GM12878 (cell line): ENCODE results near the gene TBXAS1. TPM values are rescaled to one million over a fixed set of nuclear protein-coding genes. Genes with fewer than 3 reads are reported as not detected.

Source experiments
- ATAC-seq: fragments of 200-7000 bp; cut with Tn5 transposase; 3 replicates; pipeline ENCODE4 v1.9.1; 2020; ENCODE audit warnings: mild to moderate bottlenecking, moderate library complexity
- BruUV-seq: library from RNA; stranded (reverse); fragments of 400-500 nt; replicated peaks from 2 replicates; lab custom pipeline; 2021; lab: Mats Ljungman, UMichigan
- CTCF ChIA-PET: fragments of 300-600 bp; sonication (Branson Sonifier 250); formaldehyde crosslinking; extraction: SDS; loops from one replicate; lab custom pipeline; 2021; ENCODE audit warnings: inconsistent platforms; lab: Yijun Ruan, JAX
- POLR2A ChIA-PET: fragments of 350-600 bp; formaldehyde crosslinking; extraction: SDS; loops from one replicate; lab custom pipeline; 2021; ENCODE audit warnings: inconsistent platforms; lab: Charles Lee
- RAD21 ChIA-PET: fragments of 300-600 bp; sonication (Branson Sonifier 250); formaldehyde crosslinking; loops from one replicate; lab custom pipeline; 2023; ENCODE audit warnings: antibody characterized with exemption; ENCODE audit not compliant: unreplicated experiment; lab: Charles Lee
- SMC1A ChIA-PET: fragments of 300-600 bp; sonication (Branson Sonifier 250); formaldehyde crosslinking; loops from one replicate; lab custom pipeline; 2023; ENCODE audit not compliant: unreplicated experiment, uncharacterized antibody; lab: Charles Lee
- DNase-seq: peaks from one replicate; pipeline ENCODE4 v3.0.0-alpha.2; 2011; ENCODE audit warnings: low read depth, low spot score
- FAIRE-seq: peaks from 3 replicates; lab custom pipeline; 2011; peaks lifted over from hg19 to GRCh38; lab: Jason Lieb, UNC
- H2AFZ ChIP-seq: 2 replicates; pipeline ENCODE4 v1.6.0; 2011; ENCODE audit warnings: low read depth, low read length, control low read depth; ENCODE audit not compliant: control insufficient read depth
- H3K27ac ChIP-seq: 2 replicates; pipeline ENCODE4 v1.5.1; 2011; ENCODE audit warnings: control low read depth; ENCODE audit not compliant: control insufficient read depth, insufficient read depth
- H3K27me3 ChIP-seq, 2 experiments: replicated peaks in 1 of 2; 2 replicates each; pipeline versions ENCODE4 v1.6.0 to v1.6.1; 2011; ENCODE audit warnings: low read length in 1 of 2; ENCODE audit not compliant: control insufficient read depth in 2 of 2, insufficient read depth in 2 of 2
- H3K36me3 ChIP-seq, 2 experiments: 2 replicates each; pipeline ENCODE4 v1.5.1; 2011; ENCODE audit warnings: low read length in 1 of 2; ENCODE audit not compliant: control insufficient read depth in 2 of 2, insufficient read depth in 2 of 2
- H3K4me1 ChIP-seq: 2 replicates; pipeline ENCODE4 v1.6.1; 2011; ENCODE audit warnings: mild to moderate bottlenecking, low read length, moderate library complexity, mixed read lengths; ENCODE audit not compliant: control insufficient read depth, insufficient read depth
- H3K4me2 ChIP-seq: 2 replicates; pipeline ENCODE4 v1.6.0; 2011; ENCODE audit warnings: control low read depth; ENCODE audit not compliant: control insufficient read depth, insufficient read depth
- H3K4me3 ChIP-seq: fragments of 200-600 bp; sonication (generic); 2 replicates; pipeline ENCODE4 v1.5.1; 2016
- H3K79me2 ChIP-seq: 2 replicates; pipeline ENCODE4 v1.6.0; 2011; ENCODE audit warnings: low read length; ENCODE audit not compliant: control insufficient read depth, insufficient read depth
- H3K9ac ChIP-seq: 2 replicates; pipeline ENCODE4 v1.8.0; 2011; ENCODE audit warnings: low read length, control low read depth, mixed read lengths; ENCODE audit not compliant: control insufficient read depth, insufficient read depth
- H3K9me3 ChIP-seq: replicated peaks from 3 replicates; pipeline ENCODE4 v1.5.1; 2011; ENCODE audit warnings: mild to moderate bottlenecking, low read length; ENCODE audit not compliant: control insufficient read depth, insufficient read depth
- H4K20me1 ChIP-seq: 2 replicates; pipeline ENCODE4 v1.6.0; 2011; ENCODE audit not compliant: control insufficient read depth, insufficient read depth
- BACH1 ChIP-seq: fragments of 450-650 bp; IDR thresholded peaks from 2 replicates; pipeline ENCODE4 v1.6.1; 2017; ENCODE audit warnings: mild to moderate bottlenecking, borderline replicate concordance
- KDM1A ChIP-seq: fragments of 200-600 bp; sonication (generic); IDR thresholded peaks from 2 replicates; pipeline ENCODE4 v1.6.1; 2016; ENCODE audit warnings: borderline replicate concordance
- LARP7 ChIP-seq: fragments of 450-650 bp; IDR thresholded peaks from 2 replicates; pipeline ENCODE4 v1.6.1; 2017; ENCODE audit warnings: mild to moderate bottlenecking
- MXI1 ChIP-seq: fragments of 150-350 bp; IDR thresholded peaks from 2 replicates; pipeline ENCODE4 v1.6.1; 2011; ENCODE audit warnings: low read depth, mild to moderate bottlenecking, inconsistent platforms, low read length, improper control_type of control experiment
- NFYA ChIP-seq: IDR thresholded peaks from 2 replicates; pipeline ENCODE4 v1.6.1; 2011; ENCODE audit warnings: low read depth, mild to moderate bottlenecking, low read length, improper control_type of control experiment, borderline replicate concordance
- NR2C2 ChIP-seq: IDR thresholded peaks from 2 replicates; pipeline ENCODE4 v1.6.1; 2011; ENCODE audit warnings: borderline replicate concordance, low read depth; ENCODE audit not compliant: control insufficient read depth, insufficient read length
- PML ChIP-seq: IDR thresholded peaks from 2 replicates; pipeline ENCODE4 v1.6.1; 2012; ENCODE audit warnings: low read length, inconsistent platforms
- RAD51 ChIP-seq: fragments of 450-650 bp; IDR thresholded peaks from 2 replicates; pipeline ENCODE4 v1.6.1; 2016; ENCODE audit warnings: moderate library complexity, mild to moderate bottlenecking, inconsistent platforms
- RFX5 ChIP-seq: IDR thresholded peaks from 2 replicates; pipeline ENCODE4 v1.6.1; 2011; ENCODE audit warnings: low read depth, low read length, improper control_type of control experiment
- SMC3 ChIP-seq: IDR thresholded peaks from 2 replicates; pipeline ENCODE4 v1.6.1; 2011; ENCODE audit warnings: low read length, improper control_type of control experiment, borderline replicate concordance
- SPI1 ChIP-seq: IDR thresholded peaks from 2 replicates; pipeline ENCODE4 v1.6.1; 2011; ENCODE audit warnings: low read depth, mild to moderate bottlenecking, low read length, moderate library complexity, borderline replicate concordance; ENCODE audit not compliant: insufficient read depth
- SREBF1 ChIP-seq: IDR thresholded peaks from 2 replicates; pipeline ENCODE4 v1.6.1; 2012; ENCODE audit warnings: mild to moderate bottlenecking, low read length
- TBL1XR1 ChIP-seq: IDR thresholded peaks from 2 replicates; pipeline ENCODE4 v1.6.1; 2012; ENCODE audit warnings: low read depth, low read length, improper control_type of control experiment
- WGBS: methylation state at CpG from one replicate; pipeline ENCODE4 v1.1.6; 2016; ENCODE audit warnings: low lambda C conversion rate; ENCODE audit not compliant: insufficient replicate concordance, insufficient coverage; ENCODE audit errors: missing lambda C conversion rate; 5-methylcytosine and 5-hydroxymethylcytosine counted together
- in situ Hi-C: fragments of 300-500 bp; cut with MboI; formaldehyde crosslinking; loops from 9 replicates; pipeline ENCODE4 v1.14.3; 2018; ENCODE audit warnings: mixed read lengths
- intact Hi-C: fragments of 100-400 bp; cut with micrococcal nuclease; formaldehyde crosslinking; loops from one replicate; pipeline ENCODE4 v1.14.2; 2022; ENCODE audit not compliant: unreplicated experiment
- polyA plus RNA-seq, 11 experiments: library from polyadenylated mRNA; depleted of rRNA in 4 of 11; unstranded in 6 of 11; stranded (reverse) in 5 of 11; fragments of >200 nt; fragmentation: Nextera tagmentation in 4 of 11; fragmentation: Illumina TruSeq in 1 of 11; extraction: Ambion mirVana in 4 of 11; extraction: Trizol in 1 of 11; gene quantifications; 1 replicate in 1 of 11; 2 replicates in 10 of 11; pipeline versions ENCODE4 v1.2.1 to v1.2.3, GENCODE V29; 2011 to 2016; ENCODE audit warnings: inconsistent platforms in 2 of 11, missing spikeins in 2 of 11, low read depth in 1 of 11
- total RNA-seq, 4 experiments: library from RNA; depleted of rRNA in 3 of 4; stranded (reverse); fragments of >200 nt in 3 of 4; fragmentation: Illumina TruSeq in 1 of 4; extraction: Trizol in 1 of 4; gene quantifications; 2 replicates each; pipeline versions ENCODE4 v1.2.1 to v1.2.3, GENCODE V29; 2013 to 2021

TBXAS1 gene
- total and polyA plus RNA-seq, 10 of the 15 experiments (the other 5 are each of a cell fraction or from before 2014, with no cell fraction given): 1.5 to 32.7 (median 16.3) TPM

DNA sequence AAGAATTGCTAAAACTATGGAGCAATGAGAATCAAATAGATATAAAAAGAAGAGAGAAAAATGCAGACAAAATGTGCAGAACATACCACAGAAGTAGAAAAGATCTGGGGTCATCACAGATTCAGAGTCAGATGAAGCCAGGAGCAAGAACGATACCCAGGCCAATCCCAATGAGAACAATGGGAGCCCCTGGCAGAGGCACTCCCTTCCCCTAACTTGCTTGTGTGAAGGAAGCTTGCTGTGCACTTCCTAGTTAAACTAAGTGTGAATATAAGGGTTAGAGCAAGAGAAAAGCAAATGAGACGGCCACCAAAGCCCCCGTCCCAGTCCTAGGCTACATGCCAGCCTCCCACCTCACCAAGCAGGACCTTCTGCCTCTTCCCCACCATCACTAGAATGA lies 221.0 kb downstream of the TBXAS1 start:
- CTCF ChIA-PET: no interaction called here
- FAIRE-seq (no peak), DNase-seq (no peak), ATAC-seq (no peak)
- H3K9ac ChIP-seq: no peak overlapping the region
- no peak overlapping the region for H3K4me3 ChIP-seq
- H3K4me2 ChIP-seq: no peak overlapping the region
- H3K4me1 ChIP-seq: peaks cover 17% of the 10 kb centered on the region
- H3K27me3 ChIP-seq: no peaks in the 10 kb centered on the region
- SMC1A ChIA-PET: no interaction called here
- in situ Hi-C loops (loop anchor here (10.0 kb wide), 1 partner anchor 935 kb away; no protein-coding TSS in a partner anchor), intact Hi-C loops (no loop called here)
- no peaks in the 10 kb centered on the region; the same call in 1 of the 2 replicates for H4K20me1 ChIP-seq
- H2AFZ ChIP-seq: no peak overlapping the region
- TF ChIP-seq NFYA: no peak
- TF ChIP-seq MXI1: no peak
- no peak for TF ChIP-seq NR2C2
- TF ChIP-seq RAD51: no peak
- no peak for TF ChIP-seq LARP7
- no peak for TF ChIP-seq KDM1A
- no peak for TF ChIP-seq BACH1
- no peak overlapping the region for H3K27ac ChIP-seq
- POLR2A ChIA-PET: no interaction called here
- RAD21 ChIA-PET: no interaction called here
- no TSS peak for BruUV-seq
- no peaks in the 10 kb centered on the region for H3K9me3 ChIP-seq
- WGBS: 89% methylated on average over 3 of the region's 3 CpGs
- no peaks in the 10 kb centered on the region for H3K79me2 ChIP-seq
- H3K36me3 ChIP-seq: peaks cover 0 to 2% of the 10 kb centered on the region in 2 experiments; a peak in 1 of 4 replicates

GRCh38 chr7:140051820-140052219 lies 222.8 kb downstream of the TBXAS1 start:
- no peak for DNase-seq
- Histone ChIP-seq H3K4me2 (no peak overlapping the region), H3K9me3 (no peaks in the 10 kb centered on the region), H3K27ac (no peak overlapping the region), H3K9ac (no peak overlapping the region), H2AFZ (no peak overlapping the region), H3K4me3 (no peak overlapping the region), H3K27me3 (no peaks in the 10 kb centered on the region), H3K79me2 (no peaks in the 10 kb centered on the region), H4K20me1 (no peaks in the 10 kb centered on the region; the same call in 1 of the 2 replicates), H3K36me3 (no peaks in the 10 kb centered on the region; a peak in 1 of 4 replicates), H3K4me1 (peaks cover 17% of the 10 kb centered on the region)
- ChIA-PET RAD21 (no interaction called here), SMC1A (no interaction called here), CTCF (no interaction called here), POLR2A (no interaction called here)
- intact Hi-C loops (no loop called here), in situ Hi-C loops (loop anchor here (10.0 kb wide), 1 partner anchor 937 kb away; no protein-coding TSS in a partner anchor)
- no peak for FAIRE-seq
- ATAC-seq: no peak
- TF ChIP-seq SPI1: peak; percentile 56; the same call in 1 of the 2 replicates
- no peak for TF ChIP-seq TBL1XR1
- no peak for TF ChIP-seq SREBF1
- no peak for TF ChIP-seq SMC3
- no peak for TF ChIP-seq RFX5
- no peak for TF ChIP-seq PML
- TF ChIP-seq RAD51: no peak
- BruUV-seq: no TSS peak
